Chondrocyte (in vitro differentiated cells): Measurements from ENCODE around the gene RASGRP3. TPM values are rescaled to one million over a fixed set of nuclear protein-coding genes. Genes with fewer than 3 reads are reported as not detected.

Experiments
- DNase-seq: peaks from one replicate; pipeline ENCODE4 v3.0.0; 2021; ENCODE audit warnings: mixed read lengths, low spot score
- H3K27ac Mint-ChIP-seq: one replicate; pipeline ENCODE4 v1.8.0; 2021; ENCODE audit warnings: mild to moderate bottlenecking, moderate library complexity, mixed read lengths; ENCODE audit not compliant: unreplicated experiment
- H3K27me3 Mint-ChIP-seq: 2 replicates; pipeline ENCODE4 v1.8.0; 2021; ENCODE audit warnings: low read depth, mixed read lengths
- H3K36me3 Mint-ChIP-seq: 2 replicates; pipeline ENCODE4 v1.8.0; 2021; ENCODE audit warnings: low read depth, mixed read lengths
- H3K4me1 Mint-ChIP-seq: 2 replicates; pipeline ENCODE4 v1.8.0; 2021; ENCODE audit warnings: low read depth, mild to moderate bottlenecking, mixed read lengths
- H3K4me3 Mint-ChIP-seq: one replicate; pipeline ENCODE4 v1.8.0; 2021; ENCODE audit warnings: mild to moderate bottlenecking, moderate library complexity, mixed read lengths; ENCODE audit not compliant: unreplicated experiment
- H3K9me3 Mint-ChIP-seq: 2 replicates; pipeline ENCODE4 v1.8.0; 2021; ENCODE audit warnings: low read depth, mixed read lengths
- CTCF ChIP-seq: fragments of 200-600 bp; sonication (generic); IDR thresholded peaks from 2 replicates; pipeline ENCODE4 v1.5.0; 2021; ENCODE audit warnings: antibody characterized with exemption, mild to moderate bottlenecking, moderate library complexity
- total RNA-seq: library from RNA; stranded (reverse); gene quantifications from 3 replicates; pipeline ENCODE4 v1.2.1, GENCODE V29; 2021

RASGRP3 gene
- total RNA-seq, 1 donor from 2014 or later: 3.0 TPM

GRCh38 chr2:33503002-33503401 is 26.6 kb downstream of the RASGRP3 start:
- no peak for DNase-seq
- Mint-ChIP-seq H3K27ac (no peak overlapping the region), H3K4me1 (peaks cover 8% of the 10 kb centered on the region), H3K27me3 (no peaks in the 10 kb centered on the region), H3K36me3 (peaks cover 2% of the 10 kb centered on the region), H3K9me3 (no peaks in the 10 kb centered on the region), H3K4me3 (no peak overlapping the region)
- TF ChIP-seq CTCF: no peak

GRCh38 chr2:33505966-33506365 is 29.5 kb downstream of the RASGRP3 start:
- TF ChIP-seq CTCF: no peak
- DNase-seq: no peak
- peaks cover 4% of the 10 kb centered on the region for H3K4me1 Mint-ChIP-seq

GRCh38 chr2:33509908-33510585 is 33.6 kb downstream of the RASGRP3 start:
- Mint-ChIP-seq H3K4me1 (peaks cover 4% of the 10 kb centered on the region), H3K27me3 (no peaks in the 10 kb centered on the region), H3K4me3 (no peak overlapping the region), H3K27ac (no peak overlapping the region), H3K36me3 (peaks cover under 1% of the 10 kb centered on the region), H3K9me3 (no peaks in the 10 kb centered on the region)
- TF ChIP-seq CTCF: no peak
- DNase-seq: no peak

More at GRCh38 chr2:33505966-33506365, 29.5 kb downstream of the RASGRP3 start:
- Mint-ChIP-seq H3K27me3 (no peaks in the 10 kb centered on the region), H3K9me3 (no peaks in the 10 kb centered on the region), H3K36me3 (no peaks in the 10 kb centered on the region), H3K27ac (no peak overlapping the region), H3K4me3 (no peak overlapping the region)

- peaks cover 2% of the 10 kb centered on the region for H3K36me3 Mint-ChIP-seq
- no peak overlapping the region for H3K4me3 Mint-ChIP-seq
- H3K4me1 Mint-ChIP-seq: peaks cover 4% of the 10 kb centered on the region
- DNase-seq: no peak
- H3K27me3 Mint-ChIP-seq: no peaks in the 10 kb centered on the region
- H3K9me3 Mint-ChIP-seq: no peaks in the 10 kb centered on the region
- no peak for TF ChIP-seq CTCF
- no peak overlapping the region for H3K27ac Mint-ChIP-seq
These were observed 34.1 kb downstream of the RASGRP3 start for GRCh38 chr2:33510586-33510968.

GRCh38 chr2:33511141-33511540 is 34.7 kb downstream of the RASGRP3 start:
- H3K36me3 Mint-ChIP-seq: peaks cover 2% of the 10 kb centered on the region
- H3K27ac Mint-ChIP-seq: no peak overlapping the region
- no peaks in the 10 kb centered on the region for H3K27me3 Mint-ChIP-seq
- DNase-seq: no peak
- no peak overlapping the region for H3K4me3 Mint-ChIP-seq
- no peaks in the 10 kb centered on the region for H3K9me3 Mint-ChIP-seq
- TF ChIP-seq CTCF: no peak
- peaks cover 4% of the 10 kb centered on the region for H3K4me1 Mint-ChIP-seq
